PC-9 (cell line): Measurements from ENCODE around the gene SYPL1. TPM values are rescaled to one million over a fixed set of nuclear protein-coding genes. Genes with fewer than 3 reads are reported as not detected.

Experiments
- BruUV-seq: library from RNA; stranded (reverse); fragments of 400-500 nt; replicated peaks from 2 replicates; lab custom pipeline; 2021; lab: Mats Ljungman, UMichigan
- CTCF ChIA-PET: fragments of 300-600 bp; sonication (Branson Sonifier 250); formaldehyde crosslinking; loops from one replicate; lab custom pipeline; 2022; ENCODE audit warnings: antibody characterized with exemption; lab: Charles Lee
- POLR2A ChIA-PET: fragments of 300-600 bp; sonication (Branson Sonifier 250); formaldehyde crosslinking; loops from one replicate; lab custom pipeline; 2022; ENCODE audit warnings: antibody characterized with exemption; ENCODE audit not compliant: unreplicated experiment; lab: Charles Lee
- DNase-seq, 2 experiments: peaks; one replicate each; pipeline versions ENCODE4 v3.0.0 to v3.0.0-alpha.2; 2015 to 2022; ENCODE audit warnings: mixed read lengths in 1 of 2
- H2AFZ ChIP-seq: fragments of 200-600 bp; sonication (generic); 2 replicates; pipeline ENCODE4 v1.8.1; 2017; ENCODE audit warnings: antibody characterized with exemption
- H3F3A ChIP-seq: fragments of 200-600 bp; sonication (generic); 2 replicates; pipeline ENCODE4 v1.8.1; 2017; ENCODE audit warnings: antibody characterized with exemption, mild to moderate bottlenecking, low read depth; ENCODE audit not compliant: insufficient read depth
- H3K27ac ChIP-seq: fragments of 200-600 bp; sonication (generic); 2 replicates; pipeline ENCODE4 v1.6.1; 2016; ENCODE audit warnings: mixed run types
- H3K27me3 ChIP-seq: fragments of 200-600 bp; sonication (generic); 2 replicates; pipeline ENCODE4 v1.6.1; 2016; ENCODE audit warnings: low read depth, mixed run types; ENCODE audit not compliant: insufficient read depth
- H3K36me3 ChIP-seq: fragments of 200-600 bp; sonication (generic); 2 replicates; pipeline ENCODE4 v1.6.1; 2016; ENCODE audit warnings: low read depth, mixed run types
- H3K4me1 ChIP-seq: fragments of 200-600 bp; sonication (generic); replicated peaks from 2 replicates; pipeline ENCODE4 v1.6.1; 2016; ENCODE audit warnings: mixed run types; ENCODE audit not compliant: insufficient read depth
- H3K4me2 ChIP-seq: fragments of 200-600 bp; sonication (generic); 2 replicates; pipeline ENCODE4 v1.6.1; 2017; ENCODE audit warnings: mixed run types
- H3K4me3 ChIP-seq: fragments of 200-600 bp; sonication (generic); 2 replicates; pipeline ENCODE4 v1.6.1; 2016; ENCODE audit warnings: mixed run types
- H3K79me2 ChIP-seq: fragments of 200-600 bp; sonication (generic); 2 replicates; pipeline ENCODE4 v1.6.1; 2017; ENCODE audit warnings: low read depth, mixed run types
- H3K9me2 ChIP-seq: fragments of 200-600 bp; sonication (generic); 2 replicates; pipeline ENCODE4 v1.8.1; 2017; ENCODE audit warnings: mild to moderate bottlenecking; ENCODE audit not compliant: insufficient read depth
- H3K9me3 ChIP-seq: fragments of 200-600 bp; sonication (generic); 2 replicates; pipeline ENCODE4 v1.8.1; 2016; ENCODE audit warnings: low read depth; ENCODE audit not compliant: insufficient read depth
- H4K20me1 ChIP-seq: fragments of 200-600 bp; sonication (generic); 2 replicates; pipeline ENCODE4 v1.8.1; 2017; ENCODE audit not compliant: insufficient read depth
- CTCF ChIP-seq: fragments of 200-600 bp; sonication (generic); conservative IDR thresholded peaks from 2 replicates; pipeline ENCODE4 v1.6.1; 2017; ENCODE audit warnings: mixed run types, antibody characterized with exemption, mild to moderate bottlenecking, moderate library complexity
- EZH2 ChIP-seq: fragments of 200-600 bp; sonication (generic); IDR thresholded peaks from 2 replicates; pipeline ENCODE4 v1.8.0; 2017; ENCODE audit warnings: antibody characterized with exemption, low read depth
- intact Hi-C: fragments of 100-400 bp; cut with micrococcal nuclease; formaldehyde crosslinking; loops from one replicate; pipeline ENCODE4 v1.10.0; 2022; ENCODE audit not compliant: unreplicated experiment
- total RNA-seq: library from RNA; stranded (reverse); gene quantifications from 2 replicates; pipeline ENCODE4 v1.2.3, GENCODE V29; 2021

Gene SYPL1
- total RNA-seq, 1 experiment from 2014 or later: 102 TPM

- H3F3A ChIP-seq: peaks cover 9% of the 10 kb centered on the region; the same call in 1 of the 2 replicates
- H3K4me3 ChIP-seq: peak overlapping the region; percentile 88; the same call in 1 of the 2 replicates
- BruUV-seq: no TSS peak
- H3K4me1 ChIP-seq: peaks cover 32% of the 10 kb centered on the region
- peak overlapping the region; percentile 85 for H3K4me2 ChIP-seq
- 0 out of 2 replicates have a peak, but pooled peaks cover 11% of the 10 kb centered on the region for H3K36me3 ChIP-seq
- no peaks in the 10 kb centered on the region for H3K27me3 ChIP-seq
- H3K27ac ChIP-seq: 0 out of 2 replicates have a peak overlapping the region, but pooled peaks have one; percentile 86
- CTCF ChIA-PET: interaction anchor here (0.7 kb wide), 1 partner anchor 44 kb away, joined by 3 read pairs; no protein-coding TSS in a partner anchor
- peaks cover 69% of the 10 kb centered on the region for H3K79me2 ChIP-seq
- POLR2A ChIA-PET: no interaction called here
- H3K9me2 ChIP-seq: no peaks in the 10 kb centered on the region
- peaks cover 19% of the 10 kb centered on the region; the same call in 1 of the 2 replicates for H4K20me1 ChIP-seq
- TF ChIP-seq CTCF (no peak), EZH2 (no peak)
- no peak for DNase-seq
- intact Hi-C loops: loop anchor here (2.0 to 5.0 kb wide), 2 partner anchors 39 to 332 kb away; no protein-coding TSS in a partner anchor
- H2AFZ ChIP-seq: no peak overlapping the region
- no peaks in the 10 kb centered on the region for H3K9me3 ChIP-seq
Measured at GRCh38 chr7:106109521-106110237, 2.4 kb downstream of the SYPL1 start.

- Histone ChIP-seq H3F3A (peaks cover 9% of the 10 kb centered on the region; the same call in 1 of the 2 replicates), H3K79me2 (peaks cover 76% of the 10 kb centered on the region), H3K9me2 (no peaks in the 10 kb centered on the region), H4K20me1 (peaks cover 19% of the 10 kb centered on the region; the same call in 1 of the 2 replicates), H3K4me3 (no peak overlapping the region; the same call in 1 of the 2 replicates), H2AFZ (no peak overlapping the region), H3K4me2 (peak overlapping the region; percentile 85), H3K27me3 (no peaks in the 10 kb centered on the region), H3K27ac (no peak overlapping the region), H3K4me1 (peaks cover 32% of the 10 kb centered on the region), H3K9me3 (no peaks in the 10 kb centered on the region), H3K36me3 (0 out of 2 replicates have a peak, but pooled peaks cover 11% of the 10 kb centered on the region)
- intact Hi-C loops: no loop called here
- TF ChIP-seq EZH2: no peak
- no peak for TF ChIP-seq CTCF
- no TSS peak for BruUV-seq
- POLR2A ChIA-PET: no interaction called here
- CTCF ChIA-PET: interaction anchor here (0.6 kb wide), 1 partner anchor 9 kb away, joined by 4 read pairs; no protein-coding TSS in a partner anchor
- DNase-seq: no peak
Measured at GRCh38 chr7:106108991-106109390, 3.1 kb downstream of the SYPL1 start.

- Histone ChIP-seq H3K27me3 (no peaks in the 10 kb centered on the region), H3K27ac (no peak overlapping the region), H3F3A (no peaks in the 10 kb centered on the region), H3K79me2 (peaks cover 99% of the 10 kb centered on the region), H2AFZ (no peak overlapping the region), H3K36me3 (0 out of 2 replicates have a peak, but pooled peaks cover 6% of the 10 kb centered on the region), H3K9me3 (no peaks in the 10 kb centered on the region), H3K4me2 (no peak overlapping the region), H3K9me2 (no peaks in the 10 kb centered on the region), H3K4me1 (peaks cover 12% of the 10 kb centered on the region), H3K4me3 (no peak overlapping the region), H4K20me1 (peaks cover 10% of the 10 kb centered on the region; the same call in 1 of the 2 replicates)
- ChIA-PET CTCF (no interaction called here), POLR2A (no interaction called here)
- no TSS peak for BruUV-seq
- TF ChIP-seq CTCF (no peak), EZH2 (no peak)
- intact Hi-C loops: no loop called here
- no peak for DNase-seq
Measured at GRCh38 chr7:106104721-106105260, 7.3 kb downstream of the SYPL1 start.
